Sigmoid colon (tissue), 4 donors: Measurements from ENCODE around the gene HOXA2.

ENCODE experiments used
- CTCF ChIP-seq, 4 experiments: fragments of 450-650 bp in 3 of 4; fragments of 200-600 bp in 1 of 4; IDR thresholded peaks; one replicate each; pipeline ENCODE4 v1.5.1; 2016 to 2019; ENCODE audit warnings: antibody characterized with exemption in 4 of 4, mild to moderate bottlenecking in 3 of 4, moderate library complexity in 2 of 4
- EP300 ChIP-seq, 4 donors: sonication (generic); formaldehyde crosslinking; IDR thresholded peaks; one replicate each; pipeline ENCODE4 v1.6.1; 2017; ENCODE audit warnings: antibody characterized with exemption in 4 of 4
- POLR2A ChIP-seq, 2 donors: fragments of 450-650 bp; IDR thresholded peaks; one replicate each; pipeline ENCODE4 v1.6.1; 2016; ENCODE audit warnings: antibody characterized with exemption in 2 of 2, mild to moderate bottlenecking in 2 of 2, moderate library complexity in 2 of 2

GRCh38 chr7:27116031-27116961, 13.8 kb upstream of the HOXA2 start:
- no peak for TF ChIP-seq POLR2A (IDR thresholded peaks at IDR 0.05)
- no peak for TF ChIP-seq CTCF (IDR thresholded peaks at IDR 0.05)
- no peak for TF ChIP-seq EP300 (IDR thresholded peaks at IDR 0.05)
